Activated CD4-positive, alpha-beta T cell treated with anti-CD3 and anti-CD28 coated beads, Interleukin-2, amount 50 U/mL, for 48 hours (primary cell): Measurements from ENCODE around the gene POU4F1.

Experiments
- DNase-seq, 2 experiments: peaks; one replicate each; pipeline ENCODE4 v3.0.0-alpha.2; 2020

The POU4F1 gene

DNA sequence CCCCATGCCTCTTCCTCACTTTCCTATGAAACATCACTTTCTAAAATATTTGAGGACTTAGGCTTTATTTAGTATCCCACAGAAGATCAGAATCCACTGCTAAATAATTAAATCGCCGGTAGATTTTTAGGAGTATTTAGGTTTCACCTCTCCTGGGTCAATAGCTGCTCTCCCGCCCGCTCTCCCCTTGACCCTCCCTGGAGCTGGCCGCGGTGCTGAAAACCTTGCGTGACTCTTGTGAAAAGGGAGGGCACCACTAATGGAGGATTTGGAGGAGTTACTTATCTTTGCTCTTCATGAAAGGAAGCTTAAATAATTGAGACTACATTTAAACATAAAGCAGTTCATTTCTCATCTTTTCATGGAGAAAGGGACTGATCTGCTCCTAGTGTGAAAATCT is 14.1 kb downstream of the POU4F1 start:
- DNase-seq: no peak

DNA sequence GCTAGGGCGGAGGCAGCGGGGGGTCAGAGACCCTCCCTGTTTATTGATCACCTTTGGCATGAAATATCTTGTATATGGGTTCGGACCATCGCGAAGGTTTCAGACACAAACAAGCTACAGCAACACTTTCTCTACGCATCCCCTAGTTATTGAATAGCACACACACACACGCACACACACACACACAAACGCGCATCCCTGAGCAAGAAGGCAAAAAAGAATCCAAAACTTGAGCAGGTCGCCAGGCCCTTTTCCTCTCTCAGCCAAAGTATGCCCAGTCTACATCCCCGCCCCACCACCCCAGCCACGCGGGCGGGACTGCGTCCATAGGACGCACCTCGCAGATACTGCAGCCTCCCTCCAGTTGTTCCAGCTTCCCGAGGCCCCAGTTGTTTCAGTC is 16.0 kb downstream of the POU4F1 start:
- no peak for DNase-seq

DNA sequence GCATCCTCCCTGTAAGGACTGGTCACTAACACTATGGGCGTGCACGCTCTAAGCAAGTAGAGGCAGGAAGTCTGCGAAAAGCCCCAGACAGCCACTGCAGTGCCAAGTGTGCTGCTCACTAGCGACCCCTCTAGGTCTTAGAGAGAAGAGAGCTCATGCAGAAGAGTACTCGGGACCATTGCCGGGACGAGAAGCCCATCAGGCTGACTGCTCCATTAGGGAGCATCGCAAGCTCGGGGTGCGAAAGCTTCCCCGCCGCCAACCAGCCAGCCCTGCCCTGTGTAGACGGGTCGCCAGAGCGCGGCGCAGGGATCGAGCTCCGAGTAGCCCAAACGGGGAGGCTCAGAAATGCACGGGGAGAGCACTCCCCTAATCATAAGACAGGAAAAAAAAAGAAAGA is 16.6 kb downstream of the POU4F1 start:
- no peak for DNase-seq

DNA sequence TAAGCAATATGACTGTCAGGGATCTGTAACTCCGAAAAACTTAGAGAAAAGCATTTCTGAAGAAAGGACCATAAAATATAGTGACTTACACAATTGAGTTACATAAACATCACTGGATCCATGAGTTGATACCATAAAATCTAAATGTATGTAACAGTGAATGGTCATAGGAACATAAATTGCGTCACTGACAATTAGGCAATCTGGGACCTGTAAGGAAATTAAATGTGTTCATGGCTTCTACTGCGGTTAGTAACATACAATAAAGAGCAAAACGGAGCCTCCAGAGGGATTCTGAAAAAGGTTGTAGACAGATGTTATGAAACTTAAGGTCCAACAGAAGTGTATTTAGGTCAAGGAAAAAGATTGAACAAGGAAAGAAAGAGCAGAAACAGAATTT is 27.1 kb downstream of the POU4F1 start:
- no peak for DNase-seq

DNA sequence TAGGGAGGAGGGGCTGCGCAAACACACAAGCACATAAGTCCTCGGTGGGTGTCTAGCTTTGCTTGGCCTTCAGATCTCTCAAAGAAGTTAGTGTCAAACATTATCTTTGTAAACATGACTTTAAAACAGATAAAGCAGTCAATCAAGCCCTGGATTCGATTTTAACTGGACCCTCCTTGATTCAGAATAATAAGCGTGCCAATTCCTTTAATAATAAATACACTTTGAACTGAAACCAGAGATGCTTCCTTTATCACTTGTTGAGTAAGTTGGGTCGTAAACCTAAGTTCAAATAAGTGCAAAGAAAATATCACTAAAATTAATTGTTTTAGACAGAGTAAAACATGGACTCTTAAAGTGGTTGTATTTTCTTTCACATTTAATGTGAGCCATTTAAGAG is 30.9 kb downstream of the POU4F1 start:
- no peak for DNase-seq

DNA sequence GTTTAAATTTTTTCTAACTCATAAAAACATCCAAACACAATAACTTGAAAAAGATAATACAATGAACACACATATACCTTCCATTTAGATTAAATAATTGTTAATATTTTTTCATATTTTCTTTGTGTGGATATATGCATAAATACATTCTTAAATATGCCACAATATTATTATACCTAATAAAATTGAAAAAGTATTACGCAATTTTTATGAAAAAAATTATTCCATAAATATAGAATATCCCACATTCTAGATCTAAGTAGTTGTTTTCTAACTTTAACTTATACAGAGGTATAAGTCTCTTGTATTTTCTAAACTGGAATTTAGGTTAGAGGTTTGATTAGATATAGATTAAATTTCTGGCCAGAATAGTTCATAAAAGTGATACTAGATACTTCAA is 34.3 kb downstream of the POU4F1 start:
- no peak for DNase-seq

DNA sequence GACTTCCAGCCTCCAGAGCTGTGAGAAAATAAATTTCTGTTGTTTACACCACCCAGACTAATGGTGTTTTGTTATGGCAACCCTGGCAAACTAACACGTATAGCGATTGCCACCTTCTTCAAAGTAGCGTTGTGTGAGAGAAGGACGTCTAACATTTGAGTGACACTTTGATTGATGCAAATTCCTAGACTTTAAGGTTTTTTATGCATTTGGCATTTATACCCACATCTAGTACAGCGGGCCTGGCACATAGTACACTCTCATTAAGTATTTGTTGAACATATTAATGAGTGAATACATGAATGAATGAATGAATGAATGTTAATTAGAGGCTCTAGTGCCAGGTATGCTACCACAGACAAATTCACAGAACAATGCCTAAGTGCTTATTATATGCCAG is 36.7 kb downstream of the POU4F1 start:
- no peak for DNase-seq

DNA sequence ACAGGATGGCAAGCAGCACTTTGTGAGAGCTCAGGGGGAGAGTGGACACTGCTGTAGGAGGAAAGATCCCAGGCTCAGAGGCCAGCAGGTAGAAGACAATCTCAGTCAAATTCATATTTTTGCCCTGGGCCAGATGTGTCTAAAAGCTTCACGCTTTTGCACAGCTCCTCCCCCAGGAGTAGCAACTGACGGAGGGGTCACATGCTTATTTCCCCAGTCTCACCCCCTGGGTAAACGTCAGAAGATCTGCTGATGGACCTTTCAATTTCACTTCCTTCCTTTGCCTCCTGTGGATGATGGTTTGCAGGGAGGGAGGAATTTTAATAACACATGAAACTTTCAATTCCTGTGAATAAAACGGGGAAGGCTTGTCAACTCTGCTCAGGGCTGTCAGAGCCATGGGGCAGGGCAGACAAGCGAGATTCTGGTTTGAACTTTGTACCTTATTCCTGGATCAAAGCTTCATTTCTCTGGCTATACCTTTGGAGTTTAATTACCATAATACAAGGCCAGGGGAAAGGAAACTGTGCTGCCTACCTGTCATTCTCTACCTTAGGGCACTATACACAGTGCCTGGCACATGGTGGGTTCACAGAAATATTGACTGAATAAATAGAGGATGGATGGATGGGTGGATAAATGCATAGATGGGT is 41.0 kb downstream of the POU4F1 start:
- DNase-seq: no peak
